ENCODE measurements around the gene APOL2. TPM values are rescaled to one million over a fixed set of nuclear protein-coding genes. Genes with fewer than 3 reads are reported as not detected.
"Not testable (repeated sequence)": the region's sequence is repeated elsewhere in the genome, so short reads cannot be mapped to it uniquely, and the experiment has no call there.

APOL2 gene
- total RNA-seq, 1 donor from 2014 or later = 53.5 TPM

DNA sequence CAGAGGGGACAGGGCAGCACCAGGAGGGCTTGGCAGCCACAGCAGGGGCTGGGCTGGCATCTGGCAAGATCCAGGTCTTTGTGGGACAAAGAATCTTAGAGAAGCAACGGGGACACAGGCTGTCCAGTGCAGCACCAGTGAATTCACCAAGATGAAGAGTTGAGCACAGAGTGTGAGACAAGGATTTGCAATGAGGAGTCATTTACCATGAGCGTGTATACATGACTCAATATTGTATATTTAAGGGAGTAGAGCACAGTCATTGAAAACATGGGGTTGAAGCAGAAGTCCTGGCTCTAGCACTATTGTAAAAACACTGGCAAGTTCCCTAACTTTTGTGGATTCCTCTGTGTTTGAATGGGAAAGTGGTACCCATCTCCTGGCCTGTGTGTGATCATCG is 17.2 kb upstream of the APOL2 start:
- Mint-ChIP-seq H3K27ac (ENCODE audit: unreplicated experiment) (no peak overlapping the region), H3K9me3 (ENCODE audit: unreplicated experiment) (no peaks in the 10 kb centered on the region), H3K4me3 (ENCODE audit: unreplicated experiment) (no peak overlapping the region), H3K4me1 (ENCODE audit: unreplicated experiment) (peaks cover 35% of the 10 kb centered on the region), H3K27me3 (ENCODE audit: unreplicated experiment) (no peaks in the 10 kb centered on the region), H3K36me3 (ENCODE audit: unreplicated experiment) (no peaks in the 10 kb centered on the region)
- no peak for DNase-seq (ENCODE audit: extremely low spot score, unreplicated experiment)
- TF ChIP-seq, protein P1, sequence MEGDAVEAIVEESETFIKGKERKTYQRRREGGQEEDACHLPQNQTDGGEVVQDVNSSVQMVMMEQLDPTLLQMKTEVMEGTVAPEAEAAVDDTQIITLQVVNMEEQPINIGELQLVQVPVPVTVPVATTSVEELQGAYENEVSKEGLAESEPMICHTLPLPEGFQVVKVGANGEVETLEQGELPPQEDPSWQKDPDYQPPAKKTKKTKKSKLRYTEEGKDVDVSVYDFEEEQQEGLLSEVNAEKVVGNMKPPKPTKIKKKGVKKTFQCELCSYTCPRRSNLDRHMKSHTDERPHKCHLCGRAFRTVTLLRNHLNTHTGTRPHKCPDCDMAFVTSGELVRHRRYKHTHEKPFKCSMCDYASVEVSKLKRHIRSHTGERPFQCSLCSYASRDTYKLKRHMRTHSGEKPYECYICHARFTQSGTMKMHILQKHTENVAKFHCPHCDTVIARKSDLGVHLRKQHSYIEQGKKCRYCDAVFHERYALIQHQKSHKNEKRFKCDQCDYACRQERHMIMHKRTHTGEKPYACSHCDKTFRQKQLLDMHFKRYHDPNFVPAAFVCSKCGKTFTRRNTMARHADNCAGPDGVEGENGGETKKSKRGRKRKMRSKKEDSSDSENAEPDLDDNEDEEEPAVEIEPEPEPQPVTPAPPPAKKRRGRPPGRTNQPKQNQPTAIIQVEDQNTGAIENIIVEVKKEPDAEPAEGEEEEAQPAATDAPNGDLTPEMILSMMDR (IDR thresholded peaks at IDR 0.05) = no peak

DNA sequence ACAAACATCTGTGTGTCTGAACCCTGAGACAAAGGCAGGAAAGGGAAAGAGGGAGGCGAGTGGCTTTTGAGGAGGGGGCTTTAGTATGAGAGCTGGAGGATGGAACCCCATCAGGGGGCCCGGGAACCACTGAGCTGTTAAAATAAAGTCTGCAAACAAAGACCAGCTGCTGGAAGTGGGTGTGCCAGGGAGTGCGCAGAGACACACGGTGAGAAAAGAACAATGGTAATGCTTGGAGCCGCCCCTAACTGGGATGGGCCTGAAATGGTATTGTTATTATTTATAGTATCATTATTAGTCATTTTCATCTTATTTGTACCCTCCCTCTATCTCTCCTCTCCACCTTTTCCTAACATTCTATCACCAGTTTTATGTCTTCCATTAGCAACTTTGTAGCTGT is 16.2 kb upstream of the APOL2 start:
- H3K27me3 Mint-ChIP-seq (ENCODE audit: unreplicated experiment); H3K36me3 Mint-ChIP-seq (ENCODE audit: unreplicated experiment); DNase-seq (ENCODE audit: extremely low spot score, unreplicated experiment); H3K4me3 Mint-ChIP-seq (ENCODE audit: unreplicated experiment); H3K9me3 Mint-ChIP-seq (ENCODE audit: unreplicated experiment); H3K27ac Mint-ChIP-seq (ENCODE audit: unreplicated experiment): not testable (repeated sequence)
- H3K4me1 Mint-ChIP-seq (ENCODE audit: unreplicated experiment) = peaks cover 35% of the 10 kb centered on the region

DNA sequence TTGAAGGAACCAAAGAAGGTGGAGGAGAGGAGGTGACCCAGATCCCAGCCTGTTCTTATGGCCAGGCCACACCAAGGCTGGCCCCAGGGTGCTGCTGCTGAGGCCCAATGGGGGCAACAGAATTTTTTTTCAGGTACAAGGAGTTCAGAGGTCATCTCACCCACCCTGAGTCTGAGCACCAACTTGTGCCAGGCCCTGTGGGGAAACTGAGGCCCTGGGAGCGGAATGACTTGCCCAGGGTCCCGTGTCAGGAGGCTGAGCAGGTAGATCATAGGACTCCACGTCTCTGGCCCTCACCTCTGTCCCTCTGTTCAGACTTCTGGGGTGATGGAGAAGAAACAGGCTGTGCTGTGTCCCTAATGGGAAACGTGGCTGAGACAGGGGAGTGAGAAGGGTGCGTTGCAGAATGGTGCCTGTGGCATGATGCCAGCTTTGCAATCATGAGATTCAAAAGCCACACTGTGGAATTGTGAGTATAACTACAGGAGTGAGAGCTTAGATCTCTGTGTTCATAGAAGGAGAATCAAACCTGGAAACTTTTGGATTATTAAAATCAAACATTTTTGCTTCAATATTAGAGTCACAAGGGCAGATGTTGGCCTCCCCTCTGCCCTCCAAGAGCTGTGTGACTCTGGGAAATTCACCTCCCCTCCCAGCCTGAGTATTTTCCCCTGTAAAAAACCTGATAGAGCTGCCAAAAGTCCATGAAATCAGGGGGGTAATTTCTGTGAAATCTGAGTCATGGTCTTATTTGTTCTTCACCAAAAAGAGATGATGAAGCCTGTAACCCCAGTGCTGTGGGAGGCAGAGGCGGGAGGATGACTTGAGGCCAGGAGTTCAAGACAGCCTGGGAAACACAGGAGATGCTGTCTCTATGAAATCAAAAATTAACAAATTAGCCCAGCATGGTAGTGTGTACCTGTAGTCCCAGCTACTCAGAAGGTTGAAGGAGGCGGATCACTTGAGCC is 14.5 kb upstream of the APOL2 start:
- TF ChIP-seq, protein P1 (IDR thresholded peaks at IDR 0.05) = no peak
- Mint-ChIP-seq H3K9me3 (ENCODE audit: unreplicated experiment) (no peaks in the 10 kb centered on the region), H3K27ac (ENCODE audit: unreplicated experiment) (peak overlapping the region; percentile 72), H3K4me1 (ENCODE audit: unreplicated experiment) (peaks cover 30% of the 10 kb centered on the region), H3K4me3 (ENCODE audit: unreplicated experiment) (peak overlapping the region; percentile 61), H3K27me3 (ENCODE audit: unreplicated experiment) (no peaks in the 10 kb centered on the region), H3K36me3 (ENCODE audit: unreplicated experiment) (no peaks in the 10 kb centered on the region)
- DNase-seq (ENCODE audit: extremely low spot score, unreplicated experiment) = no peak

DNA sequence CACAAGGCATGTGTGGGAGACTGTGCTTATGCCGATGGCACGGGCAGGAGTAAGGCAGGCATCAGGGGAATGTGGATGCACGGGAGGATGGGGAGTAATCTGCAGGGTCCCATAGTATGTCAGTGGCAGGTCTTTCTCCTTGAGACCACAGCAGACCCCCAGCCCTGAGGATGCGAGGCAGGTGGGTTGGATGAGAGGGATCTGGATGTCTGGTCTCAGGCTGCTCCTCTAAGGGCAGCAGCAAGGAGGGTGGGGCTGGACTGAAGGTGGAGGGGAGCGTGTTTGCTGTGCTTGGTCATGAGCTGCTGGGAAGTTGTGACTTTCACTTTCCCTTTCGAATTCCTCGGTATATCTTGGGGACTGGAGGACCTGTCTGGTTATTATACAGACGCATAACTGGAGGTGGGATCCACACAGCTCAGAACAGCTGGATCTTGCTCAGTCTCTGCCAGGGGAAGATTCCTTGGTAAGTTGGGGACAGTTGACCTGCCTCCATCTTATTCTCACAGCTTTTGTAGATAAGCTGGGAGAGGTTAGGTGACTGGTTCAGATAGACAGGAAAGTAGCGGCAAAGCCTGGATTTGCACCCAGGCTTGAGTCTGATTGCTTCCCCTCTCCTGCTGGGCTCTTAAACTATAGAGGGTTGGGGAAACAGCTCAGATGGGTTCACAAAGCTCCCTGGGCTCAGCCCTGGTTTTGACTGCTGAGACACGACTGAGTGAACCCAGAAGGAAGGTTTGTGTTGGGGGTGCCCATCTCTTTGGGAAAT is 13.6 kb upstream of the APOL2 start, which contains the start of gene APOL1:
TSS of gene APOL1 (plus strand) at position 380 of the 769 bp plus-strand sequence. CDS start 1,823 bp downstream, outside the sequence.
- Mint-ChIP-seq H3K36me3 (ENCODE audit: unreplicated experiment) (no peaks in the 10 kb centered on the region), H3K27me3 (ENCODE audit: unreplicated experiment) (no peaks in the 10 kb centered on the region), H3K4me1 (ENCODE audit: unreplicated experiment) (peaks cover 26% of the 10 kb centered on the region), H3K4me3 (ENCODE audit: unreplicated experiment) (peak within 1 kb of the TSS; percentile 61), H3K27ac (ENCODE audit: unreplicated experiment) (peak within 1 kb of the TSS; percentile 72), H3K9me3 (ENCODE audit: unreplicated experiment) (no peaks in the 10 kb centered on the region)
- DNase-seq (ENCODE audit: extremely low spot score, unreplicated experiment) = no peak
- TF ChIP-seq, protein P1 (IDR thresholded peaks at IDR 0.05) = no peak

DNA sequence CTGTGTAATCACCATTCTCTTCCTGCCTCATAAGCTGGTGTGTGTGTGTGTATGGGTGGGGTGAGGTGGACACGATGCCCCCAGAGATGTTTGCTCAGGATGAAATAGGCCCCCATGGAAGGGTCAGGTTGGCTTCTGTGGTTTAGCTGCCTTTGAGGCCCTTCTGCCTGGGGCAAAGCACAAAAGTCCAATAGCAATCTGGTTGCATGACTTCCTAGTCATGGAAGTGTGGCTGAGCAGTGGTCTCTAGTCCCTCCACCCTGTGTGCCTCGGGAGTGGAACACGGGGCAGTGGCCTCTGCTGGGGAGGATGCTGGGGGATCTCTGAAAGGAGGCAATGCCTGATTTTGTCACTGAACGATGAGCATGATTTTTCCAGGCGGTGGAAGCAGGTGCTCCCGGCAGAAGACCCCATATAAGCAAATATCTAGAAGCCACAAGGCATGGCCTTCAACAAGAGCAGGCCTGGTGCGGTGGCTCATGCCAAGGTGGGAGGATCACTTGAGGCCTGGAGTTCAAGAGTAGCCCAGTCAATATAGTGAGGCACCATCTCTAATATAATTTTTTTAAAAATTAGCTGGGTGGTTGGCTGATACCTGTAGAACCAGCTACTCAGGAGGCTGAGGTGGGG is 12.8 kb upstream of the APOL2 start:
- not testable (repeated sequence) for DNase-seq (ENCODE audit: extremely low spot score, unreplicated experiment); H3K4me3 Mint-ChIP-seq (ENCODE audit: unreplicated experiment); H3K27me3 Mint-ChIP-seq (ENCODE audit: unreplicated experiment); H3K9me3 Mint-ChIP-seq (ENCODE audit: unreplicated experiment); H3K36me3 Mint-ChIP-seq (ENCODE audit: unreplicated experiment)
- peaks cover 26% of the 10 kb centered on the region for H3K4me1 Mint-ChIP-seq (ENCODE audit: unreplicated experiment)
- H3K27ac Mint-ChIP-seq (ENCODE audit: unreplicated experiment) = peak overlapping the region; percentile 72

DNA sequence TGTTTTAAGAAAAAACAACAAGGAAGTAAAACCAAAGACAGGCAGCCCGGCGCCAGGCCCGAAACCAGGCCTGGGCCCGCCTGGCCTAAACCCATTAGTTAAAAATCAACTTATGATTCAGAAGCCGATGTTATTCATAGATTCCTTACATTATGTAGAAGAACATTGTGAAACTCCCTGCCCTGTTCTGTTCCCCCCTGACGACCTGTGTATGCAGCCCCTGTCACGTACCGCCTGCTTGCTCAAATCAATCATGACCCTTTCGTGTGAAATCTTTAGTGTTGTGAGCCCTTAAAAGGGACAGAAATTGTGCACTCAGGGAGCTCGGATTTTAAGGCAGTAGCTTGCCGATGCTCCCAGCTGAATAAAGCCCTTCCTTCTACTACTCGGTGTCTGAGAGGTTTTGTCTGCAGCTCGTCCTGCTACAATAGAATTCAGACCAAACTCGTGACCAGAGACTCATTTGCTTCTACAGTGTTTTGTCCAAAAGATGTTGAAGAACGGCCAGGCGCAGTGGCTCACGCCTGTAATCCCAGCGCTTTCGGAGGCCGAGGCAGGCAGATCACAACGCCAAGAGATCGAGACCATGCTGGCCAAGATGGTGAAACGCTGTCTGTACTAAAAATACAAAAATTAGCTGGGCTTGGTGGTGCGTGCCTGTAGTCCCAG is 11.1 kb upstream of the APOL2 start:
- not testable (repeated sequence) for H3K36me3 Mint-ChIP-seq (ENCODE audit: unreplicated experiment); H3K4me3 Mint-ChIP-seq (ENCODE audit: unreplicated experiment); DNase-seq (ENCODE audit: extremely low spot score, unreplicated experiment); H3K9me3 Mint-ChIP-seq (ENCODE audit: unreplicated experiment); H3K27me3 Mint-ChIP-seq (ENCODE audit: unreplicated experiment)
- Mint-ChIP-seq H3K4me1 (ENCODE audit: unreplicated experiment) (peaks cover 26% of the 10 kb centered on the region), H3K27ac (ENCODE audit: unreplicated experiment) (peak overlapping the region; percentile 77)

Data from osteocyte (in vitro differentiated cells).